Omental fat pad (tissue), 4 donors: Measurements from ENCODE around the gene C5orf58. TPM values are rescaled to one million over a fixed set of nuclear protein-coding genes. Genes with fewer than 3 reads are reported as not detected.

Experiments
- ATAC-seq: fragments of 150-250 bp; one replicate; pipeline ENCODE4 v1.9.1; 2016; ENCODE audit warnings: mild to moderate bottlenecking, moderate library complexity; ENCODE audit not compliant: low FRiP score
- DNase-seq: peaks from one replicate; pipeline ENCODE4 v3.0.0-alpha.2; 2019; ENCODE audit warnings: low spot score
- total RNA-seq, 4 donors: library from RNA; depleted of rRNA; stranded (reverse); fragments of >200 nt; gene quantifications; one replicate each; pipeline ENCODE4 v1.1.0, GENCODE V29; 2016
- TF ChIP-seq, protein P1 (sequence below), 3 donors: fragments of 450-650 bp; IDR thresholded peaks; one replicate each; pipeline ENCODE4 v1.5.1; 2016 to 2017; ENCODE audit warnings: antibody characterized with exemption in 3 of 3, mild to moderate bottlenecking in 3 of 3, moderate library complexity in 2 of 3

The C5orf58 gene
- total RNA-seq, 4 donors from 2014 or later = not detected

DNA sequence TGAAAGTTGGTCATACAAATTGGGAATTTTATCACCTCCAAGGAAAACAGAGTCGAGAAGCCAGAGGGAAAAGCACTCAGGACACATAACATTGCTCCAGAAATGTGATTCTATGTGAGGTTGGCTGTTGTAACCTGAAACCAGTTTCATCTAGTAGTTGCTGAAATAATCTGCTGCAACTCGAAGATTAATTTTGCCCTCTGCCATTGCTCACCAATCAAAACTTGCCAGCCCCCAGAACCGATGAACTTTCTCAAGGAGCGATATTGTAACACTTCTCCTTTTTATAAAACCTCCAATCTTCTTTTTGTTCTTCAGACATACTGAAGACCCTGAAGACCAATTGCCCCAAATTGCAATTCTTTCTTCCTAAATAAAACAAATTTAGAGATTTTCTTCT, 31.1 kb downstream of the C5orf58 start:
- TF ChIP-seq, protein P1, sequence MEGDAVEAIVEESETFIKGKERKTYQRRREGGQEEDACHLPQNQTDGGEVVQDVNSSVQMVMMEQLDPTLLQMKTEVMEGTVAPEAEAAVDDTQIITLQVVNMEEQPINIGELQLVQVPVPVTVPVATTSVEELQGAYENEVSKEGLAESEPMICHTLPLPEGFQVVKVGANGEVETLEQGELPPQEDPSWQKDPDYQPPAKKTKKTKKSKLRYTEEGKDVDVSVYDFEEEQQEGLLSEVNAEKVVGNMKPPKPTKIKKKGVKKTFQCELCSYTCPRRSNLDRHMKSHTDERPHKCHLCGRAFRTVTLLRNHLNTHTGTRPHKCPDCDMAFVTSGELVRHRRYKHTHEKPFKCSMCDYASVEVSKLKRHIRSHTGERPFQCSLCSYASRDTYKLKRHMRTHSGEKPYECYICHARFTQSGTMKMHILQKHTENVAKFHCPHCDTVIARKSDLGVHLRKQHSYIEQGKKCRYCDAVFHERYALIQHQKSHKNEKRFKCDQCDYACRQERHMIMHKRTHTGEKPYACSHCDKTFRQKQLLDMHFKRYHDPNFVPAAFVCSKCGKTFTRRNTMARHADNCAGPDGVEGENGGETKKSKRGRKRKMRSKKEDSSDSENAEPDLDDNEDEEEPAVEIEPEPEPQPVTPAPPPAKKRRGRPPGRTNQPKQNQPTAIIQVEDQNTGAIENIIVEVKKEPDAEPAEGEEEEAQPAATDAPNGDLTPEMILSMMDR (IDR thresholded peaks at IDR 0.05) = no peak
- DNase-seq (no peak), ATAC-seq (no peak)

DNA sequence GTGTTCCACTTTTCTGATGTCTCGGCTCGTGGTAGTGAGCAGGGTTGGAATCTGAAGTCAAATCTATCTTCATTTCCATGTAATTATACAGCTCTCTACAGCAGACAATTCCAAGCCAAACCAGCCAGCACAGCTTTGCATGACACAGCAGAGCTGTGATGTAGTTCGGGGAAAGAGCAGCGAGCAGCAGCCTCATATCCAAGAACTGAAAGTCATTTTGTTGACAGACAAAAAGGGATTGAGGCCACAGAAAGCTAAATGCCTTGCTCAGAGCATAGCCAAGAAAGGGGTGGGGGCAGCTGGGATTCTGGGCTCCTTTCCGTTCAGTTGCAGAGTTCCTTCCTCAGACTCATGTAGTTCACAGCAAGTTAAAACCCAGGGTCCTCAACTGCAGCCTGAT, 32.7 kb downstream of the C5orf58 start:
- no peak for DNase-seq
- TF ChIP-seq, protein P1 (IDR thresholded peaks at IDR 0.05) = no peak
- ATAC-seq = no peak

DNA sequence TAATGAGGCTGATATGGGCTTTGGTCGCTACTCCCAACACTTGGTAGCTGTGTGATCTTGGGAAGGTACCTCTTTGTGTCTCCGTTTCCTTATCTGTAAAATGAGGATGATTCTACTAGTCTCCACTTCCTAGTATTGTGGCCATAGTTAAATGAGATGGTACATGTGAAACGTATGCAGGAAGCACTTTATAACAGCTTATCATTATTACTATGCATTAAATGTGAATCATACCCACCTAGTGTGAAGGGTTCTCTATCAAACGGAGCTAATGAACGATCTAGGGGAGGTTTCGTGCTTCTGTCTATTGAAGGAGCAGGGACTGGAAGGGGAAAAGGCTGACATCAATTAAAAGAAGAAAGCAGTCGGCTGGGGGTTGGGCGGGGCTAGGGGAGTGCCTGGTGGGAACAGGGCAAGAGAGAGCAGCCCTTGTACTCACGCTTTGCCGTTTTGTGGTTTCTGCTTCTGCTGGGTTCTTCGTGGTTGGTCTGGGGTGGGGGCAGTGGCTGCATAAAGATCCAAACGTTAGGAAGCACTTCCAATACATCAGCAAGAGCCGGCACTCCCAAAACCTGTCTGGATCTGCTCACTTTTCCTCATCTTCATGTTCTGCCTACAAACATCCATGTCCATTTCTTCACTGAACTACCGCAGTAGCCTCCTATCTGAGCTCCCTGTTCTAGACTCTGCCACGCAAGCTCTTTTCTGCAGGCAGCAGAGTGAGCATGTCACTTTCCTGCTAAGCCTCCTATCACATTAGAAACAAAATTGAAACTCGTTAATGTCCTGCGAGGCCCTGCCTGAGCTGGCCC, 34.0 kb downstream of the C5orf58 start:
- ATAC-seq = no peak
- DNase-seq = no peak
- TF ChIP-seq, protein P1 (IDR thresholded peaks at IDR 0.05) = no peak

GRCh38 chr5:170267431-170268152, 34.8 kb downstream of the C5orf58 start:
- DNase-seq (peak; percentile 48), ATAC-seq (peak; percentile 73)
- TF ChIP-seq, protein P1 (IDR thresholded peaks at IDR 0.05) = peak in 1 of 3 donors; percentile 56

- no peak for DNase-seq
- TF ChIP-seq, protein P1 (IDR thresholded peaks at IDR 0.05) = no peak
- ATAC-seq = no peak
These were observed 35.4 kb downstream of the C5orf58 start for GRCh38 chr5:170268153-170268689.

GRCh38 chr5:170268884-170269283, 36.1 kb downstream of the C5orf58 start:
- TF ChIP-seq, protein P1 (IDR thresholded peaks at IDR 0.05) = no peak
- DNase-seq = no peak
- ATAC-seq = no peak
